GM18867 (cell line): ENCODE data around the gene KCTD20.

Experiments
- ATAC-seq: cut with Tn5 transposase; IDR thresholded peaks from one replicate; pipeline ENCODE4 v1.9.1; 2021; ENCODE audit warnings: mild to moderate bottlenecking, moderate library complexity; ENCODE audit not compliant: unreplicated experiment

KCTD20 gene

DNA sequence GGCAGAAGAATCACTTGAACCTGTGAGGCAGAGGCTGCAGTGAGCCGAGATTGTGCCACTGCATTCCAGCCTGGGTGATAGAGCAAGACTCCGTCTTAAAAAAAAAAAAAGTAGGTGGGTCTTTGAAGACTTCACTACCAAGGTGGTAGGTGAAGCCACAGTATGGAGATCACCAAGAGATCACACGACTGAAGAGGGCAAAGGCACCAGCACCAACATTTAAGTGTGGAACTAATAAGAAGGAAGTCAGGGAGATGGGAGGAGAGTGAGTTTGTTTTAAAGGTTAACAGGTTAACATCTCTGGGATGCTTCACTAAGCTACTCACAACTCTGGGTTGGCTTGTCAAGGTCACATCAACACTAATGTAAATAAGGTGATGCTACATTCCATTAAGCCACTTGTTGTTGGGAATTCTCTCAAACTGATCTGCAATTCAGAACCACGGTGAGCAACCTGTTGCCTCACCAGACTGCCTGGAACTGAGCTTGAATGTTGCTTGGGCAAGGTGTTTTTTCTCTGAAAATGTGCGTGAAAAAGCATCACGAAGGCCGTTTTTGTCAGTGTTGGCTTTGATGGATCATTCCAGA, 48.7 kb downstream of the KCTD20 start:
- ATAC-seq, result no peak

GRCh38 chr6:36492092-36492491, 49.3 kb downstream of the KCTD20 start:
- no peak for ATAC-seq

DNA sequence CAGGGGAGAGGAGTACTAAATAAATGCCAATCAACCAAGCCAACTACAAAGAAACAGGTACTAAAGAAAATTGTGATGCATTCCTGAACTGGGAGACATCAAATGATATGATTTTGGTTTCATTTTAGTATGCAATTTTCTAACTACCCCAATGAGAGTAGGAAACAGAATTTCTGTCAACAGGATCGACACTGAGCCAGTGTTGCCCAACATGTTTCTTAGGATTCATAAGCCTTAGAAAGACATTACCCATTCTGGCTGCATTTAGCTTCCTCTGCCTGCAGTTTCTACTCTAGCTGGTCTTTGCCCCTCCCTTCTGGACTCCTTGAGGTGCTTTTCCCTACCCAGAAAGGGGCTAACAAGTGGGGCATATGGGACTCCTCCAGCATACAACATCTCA, 49.8 kb downstream of the KCTD20 start:
- no peak for ATAC-seq

DNA sequence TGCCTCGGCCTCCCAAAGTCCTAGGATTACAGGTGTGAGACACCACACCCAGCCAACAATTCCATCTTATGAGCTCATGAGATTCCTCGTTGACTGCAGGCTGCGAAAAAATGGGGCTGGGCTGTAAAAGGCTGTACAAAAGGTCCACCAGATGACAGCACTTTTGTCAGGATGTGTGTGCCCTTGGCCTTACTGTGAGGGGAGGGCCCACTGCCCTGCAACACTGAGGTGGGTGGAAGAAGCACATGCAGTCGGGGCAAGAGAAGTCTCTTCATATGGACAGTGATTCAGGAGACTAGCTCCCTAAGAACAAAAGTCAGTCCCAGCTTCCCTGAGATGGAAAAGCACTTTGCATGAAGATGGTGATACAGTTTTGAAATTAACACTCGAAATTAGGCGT, 50.5 kb downstream of the KCTD20 start:
- ATAC-seq, result no peak

GRCh38 chr6:36493859-36494258, 51.1 kb downstream of the KCTD20 start:
- ATAC-seq, result no peak

DNA sequence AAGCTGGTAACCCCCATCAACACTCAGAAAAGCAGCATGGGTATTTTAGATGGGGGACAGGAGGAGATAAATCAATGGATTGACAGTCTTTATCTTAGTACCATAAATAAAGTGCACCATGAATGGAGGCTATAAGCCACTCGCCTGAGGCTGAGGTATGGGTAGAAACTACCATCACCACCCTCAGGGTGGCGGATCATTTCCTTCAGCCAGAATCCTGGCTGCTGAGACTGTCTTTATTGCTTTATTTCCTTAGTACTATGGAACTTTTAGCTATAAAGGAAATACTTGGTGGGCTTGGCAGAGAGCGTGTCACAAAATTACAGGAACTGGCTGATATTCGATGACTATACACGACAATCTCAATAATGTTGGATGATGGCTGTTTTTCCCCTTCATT, 52.3 kb downstream of the KCTD20 start:
- no peak for ATAC-seq

- no peak for ATAC-seq
Observed at GRCh38 chr6:36499918-36500317, 57.1 kb downstream of the KCTD20 start.

- ATAC-seq, result no peak
Observed at GRCh38 chr6:36501686-36502085, 58.9 kb downstream of the KCTD20 start.

- no peak for ATAC-seq
Observed at GRCh38 chr6:36504181-36504580, 61.4 kb downstream of the KCTD20 start.

- no peak for ATAC-seq
Observed at GRCh38 chr6:36504982-36505381, 62.2 kb downstream of the KCTD20 start.

- ATAC-seq, result no peak
Observed at GRCh38 chr6:36505744-36506534, 63.1 kb downstream of the KCTD20 start.

GRCh38 chr6:36506611-36507010, 63.8 kb downstream of the KCTD20 start:
- no peak for ATAC-seq

GRCh38 chr6:36508532-36508931, 65.7 kb downstream of the KCTD20 start:
- no peak for ATAC-seq

DNA sequence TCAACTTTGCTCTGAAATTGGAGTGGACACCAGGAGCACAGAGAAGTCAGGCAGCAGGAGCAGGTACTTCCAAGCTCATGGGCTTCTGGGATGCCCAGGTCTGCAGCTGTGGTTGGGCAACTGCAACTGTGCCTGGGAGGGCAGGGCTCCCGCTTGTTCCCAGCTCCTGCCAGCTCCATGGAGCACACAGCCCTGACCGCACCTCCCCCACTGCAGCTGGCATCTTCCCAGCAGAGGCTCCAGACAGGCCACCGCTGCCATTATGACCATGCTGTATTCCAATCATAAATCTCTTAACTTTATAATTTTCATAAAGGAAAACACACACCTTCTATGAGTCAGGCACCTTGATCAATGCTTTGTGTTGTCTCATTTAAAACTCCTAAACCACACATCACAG, 67.6 kb downstream of the KCTD20 start:
- ATAC-seq, result no peak

DNA sequence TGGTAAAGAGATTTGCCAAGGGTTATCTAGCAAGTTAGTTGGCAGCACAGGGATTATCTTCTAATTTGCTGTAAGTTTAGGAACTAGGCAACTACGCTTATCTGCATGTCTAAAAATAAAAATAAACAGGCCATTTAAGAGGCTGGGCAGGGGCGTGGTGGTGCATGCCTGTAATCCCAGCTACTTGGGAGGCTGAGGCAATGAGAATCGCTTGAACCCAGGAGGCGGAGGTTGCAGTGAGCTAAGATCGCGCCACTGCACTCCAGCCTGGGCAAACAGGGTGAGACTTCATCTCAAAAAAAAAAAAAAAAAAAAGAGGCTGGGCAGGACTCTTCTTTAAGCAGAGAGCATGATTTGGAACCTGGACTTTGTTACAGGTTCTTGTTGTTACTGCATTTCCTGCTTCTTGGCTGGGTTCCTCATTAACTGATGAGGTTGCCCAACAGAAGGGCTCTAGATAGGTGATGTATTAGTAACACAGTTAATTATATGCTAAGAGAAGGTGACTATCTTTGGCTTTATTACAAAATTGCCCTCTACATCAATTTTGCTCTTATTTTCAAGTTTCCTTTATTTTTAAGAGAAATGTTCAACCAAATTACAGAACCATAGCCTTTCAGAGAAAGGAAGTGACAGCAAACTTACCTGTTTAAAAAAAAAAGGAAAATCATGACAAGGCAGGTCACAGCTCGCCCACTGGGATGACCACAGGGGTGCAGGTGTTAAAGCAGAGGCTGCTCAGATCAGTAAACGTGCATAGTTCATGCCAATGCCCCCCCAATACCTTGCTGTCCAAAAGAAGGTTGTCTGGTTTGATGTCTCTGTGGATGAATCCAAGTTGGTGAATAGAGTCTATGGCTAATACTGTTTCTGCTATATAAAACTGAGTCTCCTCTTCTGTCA, 72.0 kb downstream of the KCTD20 start:
- no peak for ATAC-seq

GRCh38 chr6:36515844-36516243, 73.0 kb downstream of the KCTD20 start:
- ATAC-seq, result no peak

- no peak for ATAC-seq
Observed at GRCh38 chr6:36516559-36516958, 73.8 kb downstream of the KCTD20 start.

DNA sequence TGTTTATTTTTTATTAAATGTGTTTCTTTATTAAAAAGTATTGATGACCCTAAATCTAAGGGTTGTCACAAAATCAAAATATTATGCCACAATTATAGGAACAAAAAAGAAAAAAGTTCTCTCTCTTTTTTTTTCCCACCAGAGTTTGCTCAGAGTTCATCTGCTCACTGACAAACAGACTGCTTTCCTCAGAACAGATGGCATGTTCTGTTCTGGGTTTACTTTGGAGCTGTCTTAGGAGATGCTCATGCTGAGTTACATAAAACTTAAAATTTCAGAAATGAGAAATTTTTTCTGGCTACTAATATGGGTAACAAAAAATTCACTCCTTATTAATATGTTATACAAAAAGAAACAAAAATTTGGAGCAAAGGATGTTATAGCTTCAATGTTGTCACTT, 74.2 kb downstream of the KCTD20 start:
- no peak for ATAC-seq

GRCh38 chr6:36517408-36517807, 74.6 kb downstream of the KCTD20 start:
- ATAC-seq, result no peak

DNA sequence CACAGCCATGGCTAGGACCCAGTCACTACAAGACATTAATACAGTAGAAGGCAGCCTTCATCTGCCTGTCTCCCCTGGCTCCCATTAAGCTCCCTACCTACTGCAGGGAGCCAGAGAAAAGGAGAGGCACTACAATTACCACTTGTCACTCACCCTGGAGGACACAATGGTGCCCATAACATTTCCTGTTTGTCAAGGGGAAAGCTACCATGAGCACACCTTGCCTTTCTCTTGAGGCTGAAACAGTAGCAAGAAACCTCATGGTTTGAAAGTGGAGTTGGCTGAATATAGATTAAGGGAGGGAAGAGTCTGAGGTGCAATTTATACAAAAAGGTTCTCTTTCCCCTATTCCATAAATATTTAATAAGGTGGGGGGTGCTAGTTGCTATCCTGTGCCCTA, 76.6 kb downstream of the KCTD20 start:
- ATAC-seq, result no peak

GRCh38 chr6:36523451-36523850, 80.7 kb downstream of the KCTD20 start:
- ATAC-seq, result no peak
